Activated naive CD8-positive, alpha-beta T cell treated with anti-CD3 and anti-CD28 coated beads, Interleukin-2, amount 50 U/mL, for 16 hours (primary cell): ENCODE results near the gene TRPV6.

Source experiments
- DNase-seq: peaks from one replicate; pipeline ENCODE4 v3.0.0-alpha.2; 2020; ENCODE audit warnings: low read depth, low spot score

Gene TRPV6

DNA sequence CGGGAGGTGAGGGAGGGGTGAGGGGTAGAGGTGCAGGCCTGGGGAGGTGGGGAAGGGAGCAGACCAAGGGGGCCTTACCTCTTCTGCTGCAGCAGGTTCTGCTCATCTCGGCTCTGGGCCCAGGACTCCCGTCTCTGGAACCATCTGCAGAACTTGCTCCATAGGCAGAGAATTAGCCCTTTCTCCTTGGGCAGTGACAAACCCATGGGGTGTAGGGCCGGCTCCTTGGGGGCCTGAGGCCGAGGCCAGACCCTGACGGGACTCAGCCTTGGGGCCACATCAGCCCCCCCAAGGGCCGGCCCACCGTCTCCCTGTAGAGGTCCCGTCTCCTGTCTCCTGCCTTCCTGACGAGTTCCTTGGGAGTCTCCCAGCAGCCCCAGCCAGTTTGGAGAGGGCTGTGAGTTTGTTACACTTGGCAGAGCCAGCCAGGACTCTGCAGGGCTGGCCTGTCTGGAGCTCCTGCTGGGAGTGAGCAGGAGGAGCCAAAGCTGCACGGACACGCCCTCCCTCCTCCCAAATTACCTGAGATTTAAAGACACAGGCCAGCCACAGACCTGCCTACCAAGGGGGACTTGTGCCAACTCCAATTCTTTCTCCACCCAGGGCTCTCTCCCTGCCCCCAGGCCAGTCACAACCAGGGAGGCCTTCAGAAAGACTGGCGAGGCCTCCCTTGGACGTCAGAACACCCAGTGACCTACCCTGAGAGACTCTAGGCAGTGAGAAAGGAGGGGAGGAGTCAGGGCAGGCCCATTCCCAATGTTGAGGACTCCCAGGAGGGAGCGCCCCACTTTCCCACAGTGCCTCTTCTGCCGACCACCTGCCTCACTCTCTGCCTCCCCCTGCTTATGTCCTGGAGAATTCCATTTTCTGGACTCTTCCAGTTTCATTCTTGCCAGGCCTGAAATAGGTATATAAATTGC is at the start of gene TRPV6:
TRPV6 (minus strand) TSS at position 435 of the 920 bp plus-strand sequence.
- DNase-seq = no peak

DNA sequence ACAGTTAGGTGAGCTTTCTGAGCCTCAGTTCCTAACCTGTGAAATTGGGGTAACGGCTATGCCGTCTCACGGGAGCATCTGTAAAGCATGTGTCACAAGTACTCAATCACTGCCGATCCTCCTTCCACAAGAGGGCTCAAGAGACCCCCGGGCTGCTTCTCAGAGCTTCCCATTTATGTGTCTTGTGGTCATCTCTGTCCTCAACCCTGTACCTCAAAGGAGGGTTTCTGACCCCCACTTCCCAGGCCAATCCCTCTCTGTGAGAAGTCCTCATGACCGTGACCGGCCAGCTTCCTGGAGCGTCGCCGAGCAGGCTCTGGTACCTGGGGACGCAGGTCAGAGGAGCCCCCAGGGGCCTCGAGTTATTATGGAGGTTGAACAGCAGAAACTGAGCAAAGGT is 48.5 kb upstream of the TRPV6 start:
- DNase-seq = no peak

- DNase-seq = no peak
Observed at GRCh38 chr7:142933624-142934023, 48.1 kb upstream of the TRPV6 start, which contains the start of gene TRPV5. TRPV5 (minus strand) TSS chr7:142933746; CDS start chr7:142933459, 287 bp downstream.

DNA sequence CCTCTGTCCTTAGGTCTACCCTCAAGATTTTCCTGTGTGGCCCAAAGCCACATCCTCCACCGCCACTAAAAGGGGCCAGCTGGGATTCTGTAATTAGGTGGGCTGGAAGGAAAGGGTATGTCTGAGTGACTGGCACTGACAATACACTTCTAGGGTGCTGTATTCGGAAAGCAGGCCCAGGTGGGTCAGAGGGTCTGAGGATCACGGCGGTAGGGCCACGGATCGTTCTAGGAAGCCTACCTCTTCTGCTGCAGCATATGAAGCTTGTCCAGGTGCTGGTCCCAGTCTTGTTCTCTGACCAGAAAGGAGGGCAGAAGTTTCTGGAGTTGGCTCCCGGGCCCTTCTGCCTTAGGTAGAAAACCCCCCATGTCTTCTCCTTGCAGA is 47.5 kb upstream of the TRPV6 start:
- DNase-seq = no peak

DNA sequence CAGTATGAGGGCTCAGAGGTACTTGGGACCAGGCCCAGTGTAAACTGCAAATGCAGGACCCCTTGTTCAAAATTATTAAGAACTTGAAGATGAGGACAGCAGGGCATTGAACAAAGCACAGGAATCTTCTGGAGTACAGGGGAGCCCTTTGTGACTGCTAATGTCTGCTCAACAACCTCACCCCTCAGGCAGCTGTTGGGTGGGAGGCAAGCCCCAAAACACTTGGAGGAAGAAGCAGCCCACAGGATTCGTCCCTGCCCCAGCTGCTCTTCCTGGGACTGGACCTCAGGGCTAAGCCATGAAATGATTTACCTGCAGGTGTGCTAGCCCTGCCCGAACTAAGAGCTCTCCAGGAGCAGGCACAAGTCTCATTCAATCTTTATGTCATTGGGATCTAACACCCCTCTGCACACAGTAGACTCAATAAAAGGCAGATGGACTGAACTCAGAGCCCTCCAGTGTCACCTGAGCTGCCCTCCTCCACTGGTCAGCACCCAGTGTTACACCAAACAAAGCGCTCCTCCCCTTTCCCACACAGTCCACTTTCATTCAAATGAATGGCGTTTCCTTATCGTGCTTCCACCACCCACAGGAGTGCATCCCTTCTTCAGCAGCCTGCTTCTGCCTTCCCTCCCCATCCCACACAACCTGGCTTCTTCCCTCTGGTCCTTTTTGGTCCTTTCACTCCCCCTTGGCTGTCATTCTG is 47.0 kb upstream of the TRPV6 start:
- DNase-seq = no peak

DNA sequence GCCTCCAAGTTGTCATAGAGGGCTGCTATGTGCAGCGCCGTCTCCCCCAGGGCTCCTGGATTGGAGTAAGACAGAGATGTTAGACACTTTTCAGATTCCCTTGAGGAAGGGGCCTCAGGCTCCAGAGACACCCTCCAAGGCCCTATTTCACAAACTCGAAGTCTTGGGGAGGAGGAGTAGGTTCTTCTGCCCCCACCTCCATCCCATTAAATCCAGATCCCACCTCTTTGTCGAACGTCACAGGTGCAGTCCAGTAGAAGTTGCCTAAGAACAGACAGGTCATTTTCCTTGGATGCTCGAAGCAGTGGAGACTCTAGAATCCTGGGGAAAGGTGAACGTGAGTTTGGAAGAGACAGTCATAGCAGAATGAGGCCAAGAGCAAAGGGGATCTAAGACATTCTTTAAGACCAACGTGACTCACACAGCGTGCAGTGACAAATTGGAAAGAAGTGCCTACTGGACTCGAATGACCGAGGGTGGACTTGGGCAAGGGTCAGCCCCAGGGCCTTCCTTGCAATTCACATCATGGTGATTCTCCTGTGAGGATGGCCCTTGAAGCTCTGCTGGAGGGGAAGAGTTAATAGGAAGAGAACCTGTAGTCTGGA is 44.7 kb upstream of the TRPV6 start:
- DNase-seq = no peak

DNA sequence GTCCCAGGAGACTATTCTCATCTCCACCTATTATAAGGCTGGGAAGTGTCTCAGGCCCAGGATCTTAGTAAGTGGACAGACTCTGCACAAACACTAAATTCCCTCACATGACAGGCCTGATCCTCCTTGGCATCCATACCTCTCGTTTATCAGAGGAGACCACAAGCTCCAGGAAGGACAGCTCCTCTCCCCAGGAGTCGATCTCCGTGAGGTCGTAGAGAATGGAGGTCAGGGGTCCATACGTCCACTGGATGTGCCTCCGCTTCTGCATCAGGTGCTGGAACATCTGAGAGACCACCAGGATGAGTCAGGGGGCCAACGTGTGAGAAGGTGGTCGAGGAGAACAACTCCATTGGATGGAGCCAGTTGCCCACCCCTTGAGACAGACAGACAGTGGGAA is 42.4 kb upstream of the TRPV6 start:
- DNase-seq = no peak

- no peak for DNase-seq
Observed at GRCh38 chr7:142927085-142927745, 41.7 kb upstream of the TRPV6 start.

DNA sequence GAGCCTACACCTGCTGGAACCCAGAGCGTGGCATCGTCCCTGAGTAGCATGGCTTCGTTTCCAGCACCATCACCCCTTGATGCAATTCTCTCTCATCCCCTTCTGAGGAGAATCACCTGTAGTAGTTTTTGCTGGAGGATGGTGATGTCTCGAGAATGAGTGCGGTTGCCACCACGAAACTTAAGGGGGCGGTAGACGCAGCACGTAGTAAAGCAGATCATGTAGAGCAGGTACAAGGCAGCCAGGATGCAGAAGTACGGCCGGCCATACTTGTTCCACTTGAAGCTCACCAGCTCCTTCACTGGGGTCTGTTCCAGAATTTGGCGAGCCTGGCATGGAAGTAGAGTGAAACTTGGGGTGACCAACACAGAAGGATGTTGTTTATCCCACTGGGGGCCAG is 39.9 kb upstream of the TRPV6 start:
- DNase-seq = no peak

GRCh38 chr7:142923391-142923790 is 37.8 kb upstream of the TRPV6 start:
- no peak for DNase-seq

GRCh38 chr7:142919656-142920055 is 34.1 kb upstream of the TRPV6 start:
- no peak for DNase-seq

GRCh38 chr7:142918901-142919300 is 33.4 kb upstream of the TRPV6 start:
- DNase-seq = no peak

DNA sequence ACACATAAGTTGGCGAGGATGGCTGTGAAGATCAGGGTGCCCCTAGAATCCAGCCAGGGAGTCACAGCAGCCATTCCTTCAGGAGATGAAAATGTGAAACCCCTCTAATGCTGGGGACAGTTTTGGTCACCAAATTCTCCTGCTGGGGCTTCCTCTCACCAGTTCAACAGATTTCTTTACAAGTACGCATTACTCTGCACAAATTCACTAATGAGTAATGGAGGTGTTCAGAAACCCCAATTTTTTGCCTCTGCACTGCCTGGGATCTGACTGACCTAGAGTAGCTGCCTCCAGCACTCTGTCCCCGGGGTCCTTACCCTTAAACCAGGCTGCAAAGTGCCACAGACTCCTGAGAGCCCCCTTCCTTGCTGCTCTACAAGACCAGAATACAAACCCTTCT is 31.9 kb upstream of the TRPV6 start:
- no peak for DNase-seq

DNA sequence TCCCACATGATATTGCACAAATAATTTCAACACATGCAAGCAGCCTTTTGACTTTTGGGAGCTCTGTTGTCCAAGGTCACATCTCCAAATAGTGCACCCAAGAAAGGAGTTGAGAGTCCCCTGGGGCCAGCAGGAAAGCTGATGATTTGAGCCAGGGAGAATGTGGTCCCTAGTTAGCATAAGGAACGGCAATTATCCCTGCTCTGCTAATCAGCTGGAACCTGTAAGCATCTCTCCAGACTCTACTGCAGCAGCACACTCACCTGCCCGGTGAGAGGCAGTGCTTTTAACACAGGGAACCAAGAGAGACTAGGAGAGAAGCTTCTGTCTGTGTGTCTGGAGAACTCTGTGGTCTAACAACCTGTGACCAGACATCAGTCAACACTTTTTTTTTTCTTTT is 31.0 kb upstream of the TRPV6 start:
- DNase-seq = no peak

DNA sequence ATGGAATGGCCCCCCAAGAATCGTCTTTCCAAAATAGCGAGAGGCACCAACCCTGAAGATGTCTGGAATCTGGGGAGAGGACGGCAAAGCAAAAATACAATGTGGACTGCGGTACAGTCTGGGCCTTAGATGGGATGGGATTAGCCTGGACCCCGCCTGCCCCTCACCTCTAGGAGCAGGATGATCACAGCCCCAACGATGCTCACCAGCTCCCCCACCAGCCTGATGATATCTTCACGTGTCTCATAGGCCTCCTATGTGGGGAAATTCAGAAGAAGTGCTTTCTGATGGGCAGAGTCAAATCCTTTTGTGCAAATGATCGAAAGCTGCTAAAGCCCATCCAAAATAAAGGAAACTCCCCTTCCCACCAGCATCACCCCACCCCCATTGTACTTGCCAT is 29.8 kb upstream of the TRPV6 start:
- no peak for DNase-seq

- no peak for DNase-seq
Observed at GRCh38 chr7:142914121-142914520, 28.6 kb upstream of the TRPV6 start.

GRCh38 chr7:142913566-142913965 is 28.0 kb upstream of the TRPV6 start:
- no peak for DNase-seq

GRCh38 chr7:142913051-142913450 is 27.5 kb upstream of the TRPV6 start:
- DNase-seq = no peak

GRCh38 chr7:142910481-142910880 is 24.9 kb upstream of the TRPV6 start:
- DNase-seq = no peak

DNA sequence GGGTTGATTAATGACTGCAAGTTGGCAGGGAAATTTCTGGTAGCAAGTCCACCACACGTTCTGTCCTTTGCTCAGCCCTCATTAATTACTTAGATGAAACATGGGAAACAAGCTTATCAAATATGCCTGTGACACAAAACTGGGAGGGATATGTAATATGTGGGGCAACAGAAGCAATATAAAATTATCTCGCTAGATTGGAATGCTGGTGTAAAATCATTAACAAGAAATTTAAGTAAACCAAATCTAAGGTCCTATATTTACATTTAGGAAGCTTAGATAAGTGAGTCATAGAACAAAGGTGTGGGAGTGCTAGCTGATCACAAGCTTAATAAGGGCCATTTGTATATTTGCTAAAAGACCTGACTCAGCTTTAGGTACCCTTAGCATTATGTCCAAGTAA is 24.5 kb upstream of the TRPV6 start:
- no peak for DNase-seq

- DNase-seq = no peak
Observed at GRCh38 chr7:142908921-142909890, 23.7 kb upstream of the TRPV6 start.
